Neuronal stem cell (in vitro differentiated cells): ENCODE data around the gene FGFRL1.
A peak's percentile ranks its signal among the peaks of the same experiment; 100 is the strongest.

ENCODE experiments used
- DNase-seq: peaks from one replicate; pipeline ENCODE4 v3.0.0-alpha.2; 2013; ENCODE audit warnings: low spot score
- H2AFZ ChIP-seq: one replicate; pipeline ENCODE4 v1.6.1; 2013; ENCODE audit warnings: mild to moderate bottlenecking, low read length, inconsistent platforms
- H2AK5ac ChIP-seq: 2 replicates; pipeline ENCODE4 v1.6.1; 2013; ENCODE audit warnings: low read depth, mild to moderate bottlenecking, inconsistent platforms, low read length, moderate library complexity, mixed read lengths
- H2BK120ac ChIP-seq: 2 replicates; pipeline ENCODE4 v1.6.1; 2013; ENCODE audit warnings: low read depth, mild to moderate bottlenecking, inconsistent platforms, low read length, moderate library complexity, mixed read lengths
- H2BK12ac ChIP-seq: one replicate; pipeline ENCODE4 v1.6.1; 2013; ENCODE audit warnings: low read length, inconsistent platforms
- H2BK15ac ChIP-seq: 2 replicates; pipeline ENCODE4 v1.6.1; 2013; ENCODE audit warnings: mild to moderate bottlenecking, low read length, inconsistent platforms, mixed read lengths
- H2BK5ac ChIP-seq: one replicate; pipeline ENCODE4 v1.6.1; 2013; ENCODE audit warnings: inconsistent platforms, mild to moderate bottlenecking, low read length, moderate library complexity
- H3K14ac ChIP-seq: one replicate; pipeline ENCODE4 v1.6.1; 2013; ENCODE audit warnings: low read length, inconsistent platforms
- H3K18ac ChIP-seq: 2 replicates; pipeline ENCODE4 v1.6.1; 2013; ENCODE audit warnings: low read length, inconsistent platforms
- H3K23ac ChIP-seq: 2 replicates; pipeline ENCODE4 v1.6.1; 2013; ENCODE audit warnings: low read depth, mild to moderate bottlenecking, mixed read lengths, low read length, inconsistent platforms; ENCODE audit not compliant: poor library complexity
- H3K27ac ChIP-seq: replicated peaks from 3 replicates; pipeline ENCODE4 v1.5.1; 2013; ENCODE audit warnings: low read length, inconsistent platforms
- H3K27me3 ChIP-seq, 3 experiments: 2 replicates each; pipeline ENCODE4 v1.6.1; 2013; ENCODE audit warnings: low read length in 3 of 3, mild to moderate bottlenecking in 2 of 3, inconsistent platforms in 1 of 3, low read depth in 1 of 3, mixed read lengths in 1 of 3, moderate library complexity in 1 of 3; ENCODE audit not compliant: control insufficient read depth in 3 of 3, insufficient read depth in 3 of 3
- H3K36me3 ChIP-seq, 2 donors: replicated peaks in 1 of 2; 2 replicates each; pipeline ENCODE4 v1.6.1; 2013; ENCODE audit warnings: low read length in 2 of 2; ENCODE audit not compliant: control insufficient read depth in 2 of 2, insufficient read depth in 2 of 2
- H3K4ac ChIP-seq: 2 replicates; pipeline ENCODE4 v1.6.1; 2013; ENCODE audit warnings: inconsistent platforms, mild to moderate bottlenecking, low read length, moderate library complexity
- H3K4me1 ChIP-seq, 2 donors: 1 replicate in 1 of 2; 2 replicates in 1 of 2; pipeline ENCODE4 v1.6.1; 2013; ENCODE audit warnings: low read length in 2 of 2, low read depth in 1 of 2; ENCODE audit not compliant: control insufficient read depth in 2 of 2, insufficient read depth in 1 of 2
- H3K4me2 ChIP-seq: one replicate; pipeline ENCODE4 v1.6.1; 2013; ENCODE audit warnings: mild to moderate bottlenecking, low read length, inconsistent platforms; ENCODE audit not compliant: insufficient read depth, poor library complexity, severe bottlenecking
- H3K4me3 ChIP-seq, 2 donors: 2 replicates each; pipeline ENCODE4 v1.5.1; 2013; ENCODE audit warnings: low read length in 2 of 2, mild to moderate bottlenecking in 2 of 2, inconsistent platforms in 1 of 2, moderate library complexity in 1 of 2
- H3K79me1 ChIP-seq: one replicate; pipeline ENCODE4 v1.6.1; 2013; ENCODE audit warnings: low read depth, mild to moderate bottlenecking, inconsistent platforms, low read length, moderate library complexity
- H3K9ac ChIP-seq: one replicate; pipeline ENCODE4 v1.6.1; 2013; ENCODE audit warnings: mild to moderate bottlenecking, low read depth, low read length, inconsistent platforms; ENCODE audit not compliant: poor library complexity
- H3K9me3 ChIP-seq, 2 donors: replicated peaks in 1 of 2; 2 replicates each; pipeline versions ENCODE3 to v1.6.1; 2013; ENCODE audit warnings: low read length in 2 of 2, mild to moderate bottlenecking in 2 of 2, inconsistent platforms in 1 of 2, low read depth in 1 of 2, mixed read lengths in 1 of 2, moderate library complexity in 1 of 2; ENCODE audit not compliant: control insufficient read depth in 2 of 2, insufficient read depth in 1 of 2
- H4K8ac ChIP-seq: one replicate; pipeline ENCODE4 v1.6.1; 2013; ENCODE audit warnings: low read depth, mild to moderate bottlenecking, inconsistent platforms, low read length, moderate library complexity
- H4K91ac ChIP-seq: one replicate; pipeline ENCODE4 v1.6.1; 2013; ENCODE audit warnings: low read length, low read depth, mild to moderate bottlenecking, inconsistent platforms; ENCODE audit not compliant: poor library complexity
- WGBS, 2 donors: extraction: QIAGEN DNeasy Blood & Tissue Kit; methylation state at CpG; one replicate each; pipeline ENCODE4 v1.1.7; 2013; ENCODE audit warnings: missing lambda C conversion rate in 2 of 2, mixed read lengths in 1 of 2; ENCODE audit not compliant: insufficient read length in 2 of 2, insufficient replicate concordance in 1 of 2; ENCODE audit errors: extremely low coverage in 2 of 2; 5-methylcytosine and 5-hydroxymethylcytosine counted together

FGFRL1 gene

GRCh38 chr4:996030-996996 lies 15.1 kb upstream of the FGFRL1 start:
- no peak overlapping the region for H4K91ac ChIP-seq
- no peak overlapping the region for H2BK120ac ChIP-seq
- H3K9me3 ChIP-seq = peaks cover 2 to 3% of the 10 kb centered on the region in 2 donors
- no peak overlapping the region for H3K4ac ChIP-seq
- no peak overlapping the region for H3K9ac ChIP-seq
- H3K14ac ChIP-seq = no peak overlapping the region
- H3K79me1 ChIP-seq = peaks cover 2% of the 10 kb centered on the region
- H4K8ac ChIP-seq = no peak overlapping the region
- peak overlapping the region; percentile 88 for H2AFZ ChIP-seq
- WGBS, 2 donors = no CpG with 5 or more reads among the region's 15 CpGs
- DNase-seq = no peak
- no peaks in the 10 kb centered on the region for H3K36me3 ChIP-seq
- peak overlapping the region; percentile 69 for H3K4me2 ChIP-seq
- H3K4me1 ChIP-seq = peaks cover 4 to 21% of the 10 kb centered on the region in 2 donors
- peaks cover 7 to 53% (median 47%) of the 10 kb centered on the region in 3 experiments for H3K27me3 ChIP-seq
- peak overlapping the region; percentile 83 for H3K18ac ChIP-seq
- H2BK5ac ChIP-seq = no peak overlapping the region
- no peak overlapping the region for H2BK12ac ChIP-seq
- peak overlapping the region; percentile 84 for H2AK5ac ChIP-seq
- peak overlapping the region; percentile 65 for H3K23ac ChIP-seq
- H2BK15ac ChIP-seq = no peak overlapping the region
- H3K4me3 ChIP-seq = no peak overlapping the region
- H3K27ac ChIP-seq = no peak overlapping the region

- Histone ChIP-seq H3K27ac (no peak overlapping the region), H2BK5ac (no peak overlapping the region), H3K36me3 (no peaks in the 10 kb centered on the region), H2BK12ac (no peak overlapping the region), H3K4me3 (no peak overlapping the region), H2AK5ac (peak overlapping the region; percentile 84), H3K9ac (no peak overlapping the region), H4K8ac (no peak overlapping the region), H3K79me1 (peaks cover 2% of the 10 kb centered on the region), H3K4me1 (peaks cover 4 to 21% of the 10 kb centered on the region in 2 donors), H3K4me2 (peak overlapping the region; percentile 69), H3K23ac (no peak overlapping the region), H2AFZ (peak overlapping the region; percentile 88), H2BK15ac (no peak overlapping the region), H3K14ac (no peak overlapping the region), H3K27me3 (peaks cover 14 to 59% (median 54%) of the 10 kb centered on the region in 3 experiments), H4K91ac (no peak overlapping the region), H2BK120ac (no peak overlapping the region), H3K9me3 (peaks cover 2 to 6% of the 10 kb centered on the region in 2 donors), H3K4ac (no peak overlapping the region), H3K18ac (peak overlapping the region; percentile 48)
- DNase-seq = no peak
- no CpG with 5 or more reads among the region's 25 CpGs for WGBS, 2 donors
These were observed 14.4 kb upstream of the FGFRL1 start for GRCh38 chr4:996997-997374.

- Histone ChIP-seq H3K4me3 (peak overlapping the region in 1 of 2 donors; percentile 74), H3K27me3 (peaks cover 20 to 65% (median 59%) of the 10 kb centered on the region in 3 experiments), H3K27ac (no peak overlapping the region)
These were observed 13.9 kb upstream of the FGFRL1 start for GRCh38 chr4:997375-998071.

More at GRCh38 chr4:997375-998071, 13.9 kb upstream of the FGFRL1 start:
- H3K4ac ChIP-seq = no peak overlapping the region
- no peak overlapping the region for H2BK12ac ChIP-seq
- no peaks in the 10 kb centered on the region for H3K36me3 ChIP-seq
- H2BK120ac ChIP-seq = peak overlapping the region; percentile 72
- no CpG with 5 or more reads among the region's 68 CpGs for WGBS, 2 donors
- peak overlapping the region; percentile 71 for H3K14ac ChIP-seq
- DNase-seq = no peak
- peak overlapping the region; percentile 69 for H3K4me2 ChIP-seq
- no peak overlapping the region for H3K9ac ChIP-seq
- H4K8ac ChIP-seq = no peak overlapping the region
- peaks cover 2% of the 10 kb centered on the region for H3K79me1 ChIP-seq
- H2AFZ ChIP-seq = peak overlapping the region; percentile 88
- peaks cover 2 to 6% of the 10 kb centered on the region in 2 donors for H3K9me3 ChIP-seq
- peak overlapping the region; percentile 90 for H2BK5ac ChIP-seq
- H3K23ac ChIP-seq = peak overlapping the region; percentile 80
- no peak overlapping the region for H4K91ac ChIP-seq
- peak overlapping the region; percentile 53 for H2AK5ac ChIP-seq
- no peak overlapping the region for H2BK15ac ChIP-seq
- peak overlapping the region; percentile 91 for H3K18ac ChIP-seq
- H3K4me1 ChIP-seq = peaks cover 6 to 16% of the 10 kb centered on the region in 2 donors
